Stomach (tissue), 4 donors: ENCODE data around the gene IFNL3.

Source experiments
- EP300 ChIP-seq: sonication (generic); formaldehyde crosslinking; IDR thresholded peaks from one replicate; pipeline ENCODE4 v1.6.1; 2017; ENCODE audit warnings: antibody characterized with exemption
- POLR2A ChIP-seq, 4 donors: fragments of 450-650 bp; IDR thresholded peaks; one replicate each; pipeline ENCODE4 v1.6.1; 2016; ENCODE audit warnings: antibody characterized with exemption in 4 of 4, control low read depth in 2 of 4, mild to moderate bottlenecking in 1 of 4, moderate library complexity in 1 of 4
- POLR2AphosphoS5 ChIP-seq, 3 donors: sonication (generic); formaldehyde crosslinking; IDR thresholded peaks; one replicate each; pipeline ENCODE4 v1.6.1; 2016; ENCODE audit warnings: antibody characterized with exemption in 3 of 3
- TF ChIP-seq, protein P1 (sequence below), 7 experiments: fragments of 450-650 bp in 4 of 7; fragments of 200-600 bp in 3 of 7; sonication (generic) in 3 of 7; IDR thresholded peaks; one replicate each; pipeline ENCODE4 v1.5.1; 2016 to 2019; ENCODE audit warnings: antibody characterized with exemption in 7 of 7, control low read depth in 2 of 7, mild to moderate bottlenecking in 1 of 7

- TF ChIP-seq, protein P1, sequence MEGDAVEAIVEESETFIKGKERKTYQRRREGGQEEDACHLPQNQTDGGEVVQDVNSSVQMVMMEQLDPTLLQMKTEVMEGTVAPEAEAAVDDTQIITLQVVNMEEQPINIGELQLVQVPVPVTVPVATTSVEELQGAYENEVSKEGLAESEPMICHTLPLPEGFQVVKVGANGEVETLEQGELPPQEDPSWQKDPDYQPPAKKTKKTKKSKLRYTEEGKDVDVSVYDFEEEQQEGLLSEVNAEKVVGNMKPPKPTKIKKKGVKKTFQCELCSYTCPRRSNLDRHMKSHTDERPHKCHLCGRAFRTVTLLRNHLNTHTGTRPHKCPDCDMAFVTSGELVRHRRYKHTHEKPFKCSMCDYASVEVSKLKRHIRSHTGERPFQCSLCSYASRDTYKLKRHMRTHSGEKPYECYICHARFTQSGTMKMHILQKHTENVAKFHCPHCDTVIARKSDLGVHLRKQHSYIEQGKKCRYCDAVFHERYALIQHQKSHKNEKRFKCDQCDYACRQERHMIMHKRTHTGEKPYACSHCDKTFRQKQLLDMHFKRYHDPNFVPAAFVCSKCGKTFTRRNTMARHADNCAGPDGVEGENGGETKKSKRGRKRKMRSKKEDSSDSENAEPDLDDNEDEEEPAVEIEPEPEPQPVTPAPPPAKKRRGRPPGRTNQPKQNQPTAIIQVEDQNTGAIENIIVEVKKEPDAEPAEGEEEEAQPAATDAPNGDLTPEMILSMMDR (IDR thresholded peaks at IDR 0.05), result no peak
- TF ChIP-seq EP300 (no peak), POLR2A (IDR thresholded peaks at IDR 0.05) (no peak), POLR2AphosphoS5 (IDR thresholded peaks at IDR 0.05) (no peak)
Measured at GRCh38 chr19:39248806-39249205, 4.0 kb upstream of the IFNL3 start, which contains the start of gene IFNL4.
